ENCODE data around the gene NEK10. TPM values are rescaled to one million over a fixed set of nuclear protein-coding genes. Genes with fewer than 3 reads are reported as not detected.

NEK10 gene
- total RNA-seq, 4 donors from 2014 or later: 4.0 to 6.0 (median 5.4) TPM

DNA sequence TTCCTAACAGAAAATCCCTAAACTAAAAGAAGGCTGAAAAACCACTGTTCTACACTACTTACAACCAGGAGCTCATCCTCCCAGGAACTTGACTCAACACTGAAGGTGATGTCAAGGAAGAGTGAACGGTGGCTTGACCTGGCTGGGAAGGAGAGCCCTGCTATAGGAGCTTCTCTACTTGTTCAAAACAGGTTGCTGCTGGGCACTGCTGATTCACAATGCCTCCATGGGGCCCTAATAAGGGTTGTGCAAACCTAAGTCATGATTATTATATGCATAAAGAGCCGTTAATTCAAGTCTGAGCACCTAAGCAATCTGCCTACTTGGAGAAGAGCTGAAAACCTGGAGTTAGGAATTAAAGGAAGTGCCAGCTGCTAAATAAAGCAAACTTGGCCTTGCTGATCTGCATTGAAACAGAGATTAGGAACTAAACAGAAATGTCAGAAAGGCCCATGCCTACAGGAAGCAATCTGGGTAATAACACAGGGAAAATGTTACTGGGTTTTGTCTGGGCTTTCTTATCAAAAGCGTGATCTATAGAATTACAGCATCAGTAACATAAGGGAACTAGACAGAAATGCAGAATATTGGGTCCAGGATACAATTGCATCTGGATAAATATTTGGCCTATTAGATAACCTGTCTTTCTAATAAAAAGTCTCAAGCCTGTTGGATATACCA lies 243.2 kb downstream of the NEK10 start:
- no peaks in the 10 kb centered on the region for H3K27me3 ChIP-seq
- TF ChIP-seq POLR2A (IDR thresholded peaks at IDR 0.05): no peak
- TF ChIP-seq, protein P1, sequence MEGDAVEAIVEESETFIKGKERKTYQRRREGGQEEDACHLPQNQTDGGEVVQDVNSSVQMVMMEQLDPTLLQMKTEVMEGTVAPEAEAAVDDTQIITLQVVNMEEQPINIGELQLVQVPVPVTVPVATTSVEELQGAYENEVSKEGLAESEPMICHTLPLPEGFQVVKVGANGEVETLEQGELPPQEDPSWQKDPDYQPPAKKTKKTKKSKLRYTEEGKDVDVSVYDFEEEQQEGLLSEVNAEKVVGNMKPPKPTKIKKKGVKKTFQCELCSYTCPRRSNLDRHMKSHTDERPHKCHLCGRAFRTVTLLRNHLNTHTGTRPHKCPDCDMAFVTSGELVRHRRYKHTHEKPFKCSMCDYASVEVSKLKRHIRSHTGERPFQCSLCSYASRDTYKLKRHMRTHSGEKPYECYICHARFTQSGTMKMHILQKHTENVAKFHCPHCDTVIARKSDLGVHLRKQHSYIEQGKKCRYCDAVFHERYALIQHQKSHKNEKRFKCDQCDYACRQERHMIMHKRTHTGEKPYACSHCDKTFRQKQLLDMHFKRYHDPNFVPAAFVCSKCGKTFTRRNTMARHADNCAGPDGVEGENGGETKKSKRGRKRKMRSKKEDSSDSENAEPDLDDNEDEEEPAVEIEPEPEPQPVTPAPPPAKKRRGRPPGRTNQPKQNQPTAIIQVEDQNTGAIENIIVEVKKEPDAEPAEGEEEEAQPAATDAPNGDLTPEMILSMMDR (IDR thresholded peaks at IDR 0.05): no peak
- H3K4me3 ChIP-seq: no peak overlapping the region
- no peaks in the 10 kb centered on the region for H3K9me3 ChIP-seq
- no peak overlapping the region for H3K27ac ChIP-seq
- no peaks in the 10 kb centered on the region for H3K36me3 ChIP-seq
- H3K4me1 ChIP-seq: no peaks in the 10 kb centered on the region
- no peak for DNase-seq

DNA sequence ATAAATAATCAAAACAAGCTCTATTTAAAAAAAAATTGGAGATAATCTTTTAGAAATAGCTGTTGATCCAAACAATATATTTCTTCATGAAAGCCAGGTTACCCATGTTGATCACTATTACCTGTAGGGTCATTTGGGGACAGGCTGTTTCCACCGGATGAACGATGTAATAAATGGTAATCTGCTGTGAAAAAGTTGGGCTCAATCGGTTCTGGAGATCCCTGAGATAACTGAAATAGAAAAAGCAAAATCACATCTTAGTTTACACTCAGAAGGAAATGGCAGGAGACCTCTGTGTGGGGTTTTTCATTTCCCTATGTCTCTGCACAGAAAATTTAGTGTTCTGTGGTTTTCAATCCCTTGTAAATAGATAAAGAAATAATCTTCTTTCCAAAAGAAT lies 249.5 kb downstream of the NEK10 start:
- DNase-seq: no peak
- Histone ChIP-seq H3K9me3 (no peaks in the 10 kb centered on the region), H3K27me3 (no peaks in the 10 kb centered on the region), H3K27ac (no peak overlapping the region), H3K36me3 (no peaks in the 10 kb centered on the region), H3K4me3 (no peak overlapping the region), H3K4me1 (no peaks in the 10 kb centered on the region)
- no peak for TF ChIP-seq POLR2A (IDR thresholded peaks at IDR 0.05)
- TF ChIP-seq, protein P1 (IDR thresholded peaks at IDR 0.05): no peak

DNA sequence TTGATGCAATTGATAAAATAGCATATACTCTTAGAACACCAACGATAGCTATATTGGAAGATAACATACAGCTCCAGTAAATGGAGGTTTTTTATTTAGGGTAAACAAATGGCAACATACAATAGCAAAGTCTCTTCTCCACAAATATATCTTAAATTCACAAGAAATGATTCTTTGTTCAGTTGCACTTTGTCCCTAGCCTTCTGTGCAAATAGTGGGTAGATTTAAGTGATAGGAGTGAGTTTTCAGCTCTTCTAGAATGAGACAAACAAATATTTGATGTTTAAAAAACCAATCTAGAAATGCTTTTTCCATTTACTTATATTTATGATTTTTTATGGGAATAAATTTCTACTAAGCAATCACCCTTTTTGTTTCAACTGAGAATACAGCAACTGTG lies 253.8 kb downstream of the NEK10 start:
- TF ChIP-seq POLR2A (IDR thresholded peaks at IDR 0.05): no peak
- TF ChIP-seq, protein P1 (IDR thresholded peaks at IDR 0.05): no peak
- DNase-seq: no peak
- H3K27ac ChIP-seq: no peak overlapping the region

DNA sequence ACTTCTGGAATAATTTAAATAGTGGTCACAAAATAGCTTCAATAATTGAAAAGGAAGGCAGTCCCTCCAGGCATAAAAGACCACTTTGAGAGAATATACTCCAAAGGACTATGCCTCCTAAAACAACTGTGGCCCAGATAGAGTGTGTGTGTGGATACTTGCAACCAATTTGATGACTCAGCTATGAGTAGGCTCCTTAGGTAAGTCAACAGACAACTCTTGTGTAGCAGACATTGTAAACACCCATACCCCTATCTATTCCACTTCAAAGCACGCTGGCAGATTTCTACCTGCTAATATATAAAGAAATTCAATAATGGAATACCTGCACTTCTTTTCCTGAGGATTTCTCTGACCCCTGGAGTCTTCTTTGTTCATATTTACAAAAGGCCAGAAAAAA lies 254.5 kb downstream of the NEK10 start:
- H3K27me3 ChIP-seq: no peaks in the 10 kb centered on the region
- H3K36me3 ChIP-seq: no peaks in the 10 kb centered on the region
- no peaks in the 10 kb centered on the region for H3K9me3 ChIP-seq
- TF ChIP-seq, protein P1 (IDR thresholded peaks at IDR 0.05): no peak
- TF ChIP-seq POLR2A (IDR thresholded peaks at IDR 0.05): no peak
- no peaks in the 10 kb centered on the region for H3K4me1 ChIP-seq
- no peak overlapping the region for H3K4me3 ChIP-seq
- DNase-seq: no peak
- no peak overlapping the region for H3K27ac ChIP-seq

More for the DNA sequence above, 253.8 kb downstream of the NEK10 start:
- no peaks in the 10 kb centered on the region for H3K4me1 ChIP-seq
- no peak overlapping the region for H3K4me3 ChIP-seq
- no peaks in the 10 kb centered on the region for H3K36me3 ChIP-seq
- no peaks in the 10 kb centered on the region for H3K9me3 ChIP-seq
- H3K27me3 ChIP-seq: no peaks in the 10 kb centered on the region

DNA sequence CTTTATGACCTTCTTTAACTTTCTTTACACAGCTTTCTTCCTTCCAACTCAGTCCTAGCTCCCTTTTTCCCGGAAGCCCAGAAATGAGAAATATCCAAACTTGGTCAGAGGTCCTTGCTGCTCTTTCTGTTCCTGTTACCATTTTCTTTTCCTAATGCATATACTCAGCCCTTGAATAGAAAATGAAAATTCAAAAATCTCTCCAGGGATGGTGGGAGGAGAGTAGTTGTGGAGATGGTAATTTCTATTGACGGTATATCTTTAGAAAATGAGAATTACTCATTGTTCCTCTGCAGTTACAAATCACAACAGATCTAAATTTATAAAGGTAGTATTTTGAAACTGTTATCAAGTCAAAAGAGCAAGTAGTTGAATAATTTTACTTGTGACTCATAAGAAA lies 255.1 kb downstream of the NEK10 start:
- DNase-seq: no peak
- Histone ChIP-seq H3K36me3 (no peaks in the 10 kb centered on the region), H3K27me3 (no peaks in the 10 kb centered on the region), H3K27ac (no peak overlapping the region), H3K9me3 (no peaks in the 10 kb centered on the region), H3K4me3 (no peak overlapping the region), H3K4me1 (no peaks in the 10 kb centered on the region)
- TF ChIP-seq POLR2A (IDR thresholded peaks at IDR 0.05): no peak
- TF ChIP-seq, protein P1 (IDR thresholded peaks at IDR 0.05): no peak
